ENCODE measurements around the gene CTNNA1.

The CTNNA1 gene

DNA sequence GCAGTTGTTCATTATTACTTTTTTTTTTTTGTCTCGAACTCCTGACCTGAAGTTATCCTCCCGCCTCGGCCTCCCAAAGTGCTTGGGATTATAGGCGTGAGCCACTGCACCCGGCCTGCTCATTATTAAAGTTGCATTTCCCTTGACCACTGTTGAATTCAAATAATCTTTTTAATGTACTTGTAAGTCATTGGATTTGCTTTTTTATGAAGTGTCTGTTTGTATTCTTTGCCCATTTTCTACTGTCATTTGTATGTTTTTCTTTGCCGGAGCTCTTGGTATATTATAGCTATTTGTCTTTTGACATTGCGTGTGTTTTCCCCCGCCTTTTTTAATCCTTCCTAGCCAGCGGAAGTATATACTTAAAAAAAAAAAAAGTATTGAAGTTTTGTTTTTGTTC, 99.9 kb downstream of the CTNNA1 start:
- DNase-seq (ENCODE audit: low spot score), result no peak

DNA sequence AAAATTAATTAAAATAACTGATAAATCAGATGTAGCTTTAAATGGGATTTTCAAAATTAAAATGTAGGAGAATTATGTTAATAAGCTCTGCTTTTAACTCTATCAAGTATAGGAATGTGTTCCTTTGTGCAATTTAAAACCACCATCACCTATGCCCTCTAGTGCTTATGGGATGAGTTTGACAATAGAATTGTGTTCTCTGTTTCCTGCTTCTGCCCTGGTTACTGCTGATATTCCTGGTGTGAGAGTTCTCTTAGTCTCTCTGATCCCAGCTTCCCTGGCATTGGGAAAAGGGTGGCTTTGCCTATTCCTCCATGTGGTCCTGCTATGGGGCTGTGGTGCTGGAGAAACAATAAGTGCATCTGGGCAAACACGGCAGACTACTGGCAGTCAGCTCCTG, 113.8 kb downstream of the CTNNA1 start:
- no peak for DNase-seq (ENCODE audit: low spot score)

DNA sequence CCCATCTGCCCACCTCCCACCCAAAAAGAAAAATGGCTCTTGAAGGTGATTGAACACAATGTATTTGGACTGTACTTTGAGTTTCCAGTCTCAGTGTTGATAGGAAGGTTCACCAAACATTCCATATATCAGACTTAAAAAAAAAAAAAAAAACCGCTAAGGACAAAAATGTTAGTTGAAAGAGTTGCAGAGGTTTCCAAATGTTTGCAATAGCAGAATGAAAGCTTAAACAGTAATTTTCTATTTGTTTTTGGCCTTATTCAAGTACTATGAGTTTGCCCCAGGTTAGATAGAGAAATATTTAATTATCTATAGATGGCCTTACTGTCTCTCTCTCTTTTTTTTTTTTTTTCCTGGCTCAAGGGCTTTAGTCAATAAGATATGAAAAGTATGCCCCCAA, 115.8 kb downstream of the CTNNA1 start:
- DNase-seq (ENCODE audit: low spot score), result no peak

DNA sequence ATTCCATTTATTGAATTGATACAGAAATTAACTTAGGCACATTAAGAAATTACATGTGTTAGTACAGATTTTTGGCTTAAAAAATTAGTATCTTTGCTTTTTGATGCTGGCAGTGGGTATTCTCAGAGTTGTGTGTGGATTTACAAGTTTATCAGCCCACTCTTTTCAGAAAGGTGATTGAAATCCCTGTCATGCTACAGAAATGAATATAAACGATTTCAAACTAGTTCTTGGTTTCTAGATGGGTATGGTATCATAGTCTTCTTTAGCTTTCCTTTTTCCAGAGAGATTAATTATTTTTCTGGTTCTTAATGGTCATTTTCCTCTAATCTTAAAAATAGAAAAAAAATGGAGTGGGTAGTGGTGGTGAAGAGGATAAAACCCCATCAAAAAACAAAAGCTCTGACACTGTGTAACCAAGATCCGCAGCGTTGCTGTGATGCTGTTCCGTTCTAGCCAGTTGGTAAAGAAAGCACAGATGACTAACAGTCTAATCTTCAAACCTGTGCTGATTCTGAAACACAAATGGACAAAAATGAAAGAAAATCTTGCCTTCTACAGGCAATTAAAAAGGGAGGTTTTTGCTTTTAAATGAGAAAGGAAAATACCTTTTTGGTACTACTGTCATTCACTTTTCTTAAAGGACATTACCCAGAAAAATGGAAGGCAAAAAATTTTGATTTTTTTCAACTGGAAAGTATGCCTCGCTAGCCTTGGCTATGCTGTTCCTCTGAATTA, 116.7 kb downstream of the CTNNA1 start:
- DNase-seq (ENCODE audit: low spot score), result no peak

DNA sequence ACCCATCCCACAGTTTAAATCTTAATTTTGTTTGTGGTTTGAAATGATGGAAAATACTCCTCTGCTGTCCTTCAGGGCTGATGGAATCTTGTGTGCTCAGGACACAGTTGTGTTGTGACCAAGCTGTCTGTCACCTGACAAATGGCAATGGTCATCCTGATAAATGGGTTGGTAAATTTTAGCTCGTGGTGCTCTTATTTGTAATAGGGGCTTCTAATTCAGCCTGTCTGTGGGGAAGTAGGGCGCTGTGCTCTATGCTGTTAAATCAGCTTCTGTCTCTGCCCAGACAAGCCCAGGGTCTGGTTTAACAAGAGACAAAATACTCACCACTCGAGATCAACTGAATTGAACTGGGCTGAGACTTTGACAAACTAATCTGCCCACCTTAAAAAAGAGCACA, 117.4 kb downstream of the CTNNA1 start:
- DNase-seq (ENCODE audit: low spot score), result no peak

DNA sequence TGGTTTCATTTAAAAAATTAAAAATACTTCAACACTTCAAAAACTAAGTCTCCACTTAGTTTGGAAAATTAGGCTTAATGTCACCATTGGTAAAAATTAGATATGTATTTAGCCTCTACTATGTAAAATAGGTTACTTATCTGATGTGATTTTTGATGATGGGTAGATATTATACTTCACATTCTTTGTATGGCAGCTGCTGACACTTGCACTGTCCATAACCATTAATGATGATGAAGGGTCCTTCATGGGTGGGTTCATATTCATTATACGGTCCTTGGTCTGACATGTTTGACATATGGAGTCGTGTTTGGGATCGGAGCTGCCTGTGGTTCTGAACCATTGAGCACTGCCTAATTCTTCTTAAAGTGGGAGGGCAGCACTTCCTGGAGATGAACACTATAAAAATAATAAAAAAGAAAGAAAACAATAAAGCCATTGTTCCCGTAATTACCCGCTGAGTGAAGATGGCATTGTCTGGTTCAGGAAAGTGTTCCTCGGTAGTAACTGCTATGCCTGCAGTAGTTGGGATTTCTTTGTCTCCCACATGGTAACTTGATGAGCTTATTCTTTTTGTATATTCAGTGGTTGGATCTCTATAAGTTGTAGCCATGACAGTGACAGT, 119.7 kb downstream of the CTNNA1 start:
- DNase-seq (ENCODE audit: low spot score), result no peak

DNA sequence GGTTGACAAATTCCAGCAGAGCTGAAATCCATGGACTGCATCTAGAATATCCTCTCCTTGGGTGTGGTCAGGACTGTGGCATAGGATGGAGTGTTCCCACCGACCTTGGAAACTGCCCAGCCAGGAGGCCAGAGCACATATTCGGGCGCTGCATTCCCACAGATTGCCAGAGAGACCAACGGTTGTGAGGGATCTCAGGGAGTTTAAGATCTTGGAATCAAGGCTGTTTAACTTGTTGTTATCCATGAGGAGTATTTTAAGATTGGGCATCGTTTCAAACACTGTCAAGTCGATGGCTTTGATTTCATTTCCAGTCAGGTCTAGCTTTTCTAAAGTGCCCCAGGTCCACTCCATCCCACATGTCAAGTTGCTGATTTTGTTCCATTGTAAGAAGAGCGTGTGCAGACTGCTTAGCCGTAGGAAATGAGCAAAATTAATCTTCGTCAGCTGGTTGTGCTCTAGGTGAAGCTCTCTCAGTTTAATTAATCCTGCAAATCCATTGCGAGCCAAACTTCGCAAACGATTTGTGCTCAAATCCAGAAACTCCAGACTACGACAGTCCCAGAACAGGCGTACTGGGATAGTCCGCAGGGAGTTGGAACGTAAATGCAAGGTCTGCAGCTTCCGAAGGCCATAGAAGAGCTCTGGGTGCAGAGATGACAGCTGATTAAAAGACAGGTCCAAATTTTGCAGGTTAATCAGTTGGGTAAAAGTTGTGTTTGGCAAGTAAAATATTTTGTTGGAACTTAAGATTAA, 120.4 kb downstream of the CTNNA1 start:
- DNase-seq (ENCODE audit: low spot score), result no peak

DNA sequence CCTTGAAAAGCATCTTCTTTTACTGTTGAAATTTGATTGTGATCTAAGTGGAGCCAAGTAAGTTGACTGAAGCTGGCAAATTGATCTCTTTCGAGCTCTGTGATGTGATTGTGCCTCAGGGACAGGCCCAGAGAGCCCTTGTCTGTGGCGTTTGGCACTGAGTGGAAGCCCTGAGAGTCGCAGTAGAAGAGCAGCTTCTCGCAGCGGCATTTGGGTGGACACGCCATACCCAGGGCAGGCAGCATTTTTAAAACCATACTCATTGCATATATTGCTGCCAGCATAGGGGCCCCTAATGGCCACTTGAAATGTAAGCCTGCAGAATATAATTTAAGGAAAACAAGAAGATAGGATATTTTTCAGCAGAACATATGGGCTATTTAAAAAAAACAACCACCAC, 121.0 kb downstream of the CTNNA1 start:
- DNase-seq (ENCODE audit: low spot score), result no peak

DNA sequence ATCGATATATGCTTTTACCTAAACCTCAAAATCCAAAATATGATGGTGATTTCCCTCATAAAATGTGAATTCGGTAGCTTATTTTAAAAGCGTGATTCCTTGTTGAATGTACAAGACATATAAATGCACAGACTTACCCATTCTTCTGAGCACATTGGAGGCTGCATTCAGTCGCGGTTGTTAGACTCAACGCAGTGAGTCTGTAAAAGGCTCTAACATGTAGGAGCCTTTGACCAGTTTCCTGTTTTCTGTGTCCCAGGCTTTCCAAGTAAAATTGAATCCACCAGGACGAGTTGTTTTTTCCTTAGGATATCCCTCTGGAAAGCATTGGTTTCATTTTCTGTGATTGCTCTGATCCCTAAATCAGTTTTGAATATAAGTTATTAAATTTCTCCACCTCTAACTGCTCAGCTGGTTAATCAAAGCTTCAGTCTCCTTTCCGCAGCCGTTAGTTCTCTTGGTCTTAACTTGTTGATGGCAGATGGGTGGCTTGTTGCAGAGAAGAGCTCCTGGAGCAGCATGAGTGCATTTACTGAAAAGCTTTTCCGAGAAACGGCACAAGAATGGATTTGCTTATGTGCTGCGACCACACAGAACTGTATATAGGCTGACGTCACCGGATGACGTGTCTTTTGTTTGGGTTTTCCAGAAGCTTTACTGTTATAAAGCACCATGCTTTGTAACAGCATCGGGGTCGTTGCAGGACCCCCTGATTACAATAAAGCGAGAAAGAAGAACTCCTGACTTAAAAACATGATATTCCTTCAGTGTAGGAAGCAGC, 121.7 kb downstream of the CTNNA1 start, which contains the start of gene LRRTM2:
TSS of gene LRRTM2 (minus strand) at position 565 of the 781 bp plus-strand sequence. CDS start at position 141, 424 bp downstream.
- no peak for DNase-seq (ENCODE audit: low spot score)

DNA sequence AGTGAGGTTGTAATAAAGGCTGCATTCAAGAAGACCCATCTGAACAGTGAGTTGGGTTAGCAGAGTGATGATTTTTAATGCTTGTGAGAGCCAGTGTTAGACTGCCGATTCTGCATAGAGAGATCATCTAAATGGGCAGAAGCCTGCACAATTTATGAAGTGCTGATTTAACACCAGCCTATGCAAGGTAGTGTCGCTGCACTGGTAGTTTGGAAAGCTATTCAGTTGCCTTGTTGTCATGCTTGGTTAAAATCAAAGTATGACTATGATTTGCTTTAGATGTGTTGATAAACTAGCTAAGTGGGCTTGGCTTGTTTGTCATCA, 122.3 kb downstream of the CTNNA1 start:
- no peak for DNase-seq (ENCODE audit: low spot score)

DNA sequence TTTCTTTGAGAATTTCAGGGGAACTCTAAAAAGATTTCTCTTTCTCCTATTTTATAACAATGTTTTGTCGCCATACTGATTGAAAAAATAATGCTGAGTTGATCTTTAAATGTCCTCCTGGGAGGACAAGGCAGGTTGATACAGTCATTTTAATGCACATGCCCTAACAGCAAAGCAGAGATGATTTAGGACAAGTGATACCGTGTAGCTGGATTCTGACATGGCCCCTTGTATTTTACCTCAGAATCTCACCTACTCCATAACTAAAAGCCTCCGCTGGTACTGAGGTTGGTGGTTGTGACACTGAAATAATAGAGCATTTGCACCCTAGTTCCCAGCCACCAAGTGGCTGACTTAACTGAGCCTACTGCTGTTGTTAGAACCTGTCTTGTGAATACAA, 122.7 kb downstream of the CTNNA1 start:
- DNase-seq (ENCODE audit: low spot score), result no peak

DNA sequence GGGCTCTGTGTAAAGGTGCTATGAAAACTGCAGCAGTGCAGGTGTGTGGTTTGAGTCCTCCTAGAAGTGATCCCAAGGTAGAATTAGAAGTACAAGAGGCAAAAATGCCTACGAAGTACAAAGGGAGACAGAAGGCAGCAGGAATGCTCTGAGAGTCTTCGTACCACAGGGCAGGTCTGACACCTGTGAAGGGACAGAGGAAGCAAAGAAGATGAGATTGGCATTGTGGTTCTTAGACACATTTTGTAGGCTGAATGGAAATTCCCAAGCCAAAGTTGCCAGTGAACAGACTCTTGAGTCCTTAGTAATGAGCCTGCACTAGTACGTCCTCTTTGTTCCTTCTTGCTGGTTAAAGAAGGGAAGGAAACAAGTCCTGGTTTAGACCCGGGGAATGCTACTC, 123.6 kb downstream of the CTNNA1 start:
- no peak for DNase-seq (ENCODE audit: low spot score)

DNA sequence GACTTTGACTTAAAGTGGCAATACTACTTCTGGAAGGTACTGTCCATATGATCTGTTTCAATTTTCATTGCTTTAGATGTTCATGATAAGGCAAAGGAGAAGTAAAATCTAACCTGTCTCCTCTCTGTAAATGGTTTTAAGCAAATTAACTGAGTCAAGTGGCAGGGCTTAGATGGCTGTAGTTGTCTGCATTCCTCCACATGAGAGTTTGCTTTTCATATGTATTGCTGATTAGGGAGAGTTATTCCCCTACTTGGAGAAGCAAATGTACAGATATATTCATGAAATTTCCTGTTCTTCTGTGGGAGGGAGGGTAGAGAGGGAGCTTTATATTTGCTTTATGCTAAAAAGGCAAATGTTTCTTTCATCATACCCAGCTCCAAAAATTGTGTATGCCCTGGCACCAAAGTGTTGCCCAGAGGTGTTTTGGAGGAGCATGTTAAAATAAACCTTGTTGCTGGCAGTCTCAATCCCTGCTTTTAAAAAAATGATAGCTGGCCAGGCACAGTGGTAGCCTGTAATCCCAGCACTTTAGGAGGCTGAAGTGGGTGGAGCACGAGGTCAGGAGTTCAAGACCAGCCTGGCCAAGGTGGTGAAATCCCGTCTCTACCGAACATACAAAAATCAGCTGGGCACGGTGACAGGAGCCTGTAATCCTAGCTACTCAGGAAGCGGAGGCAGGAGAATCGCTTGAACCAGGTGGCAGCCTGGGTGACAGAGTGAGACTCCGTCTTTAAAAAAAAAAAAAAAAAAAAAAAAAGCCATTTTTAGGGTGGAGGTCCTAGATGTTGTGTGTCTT, 125.4 kb downstream of the CTNNA1 start:
- no peak for DNase-seq (ENCODE audit: low spot score)

DNA sequence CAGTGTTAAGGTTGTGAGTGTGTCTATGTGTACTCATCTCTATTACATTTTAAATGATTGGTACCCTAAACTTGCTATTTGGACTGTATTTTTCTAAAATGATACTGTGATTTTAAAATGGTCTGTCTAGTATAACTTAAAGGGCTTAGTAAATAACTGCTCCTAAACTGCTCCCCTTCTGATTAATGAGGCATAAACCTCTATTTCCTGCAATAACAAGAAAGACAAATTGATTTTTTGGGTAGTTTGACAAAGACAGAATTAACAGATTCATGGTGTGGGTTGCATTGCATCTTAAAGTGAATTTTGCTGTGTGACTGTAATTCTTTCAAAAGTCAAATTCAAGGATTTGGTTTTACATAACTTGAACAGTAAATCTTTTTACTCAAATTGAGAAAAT, 130.0 kb downstream of the CTNNA1 start:
- no peak for DNase-seq (ENCODE audit: low spot score)

DNA sequence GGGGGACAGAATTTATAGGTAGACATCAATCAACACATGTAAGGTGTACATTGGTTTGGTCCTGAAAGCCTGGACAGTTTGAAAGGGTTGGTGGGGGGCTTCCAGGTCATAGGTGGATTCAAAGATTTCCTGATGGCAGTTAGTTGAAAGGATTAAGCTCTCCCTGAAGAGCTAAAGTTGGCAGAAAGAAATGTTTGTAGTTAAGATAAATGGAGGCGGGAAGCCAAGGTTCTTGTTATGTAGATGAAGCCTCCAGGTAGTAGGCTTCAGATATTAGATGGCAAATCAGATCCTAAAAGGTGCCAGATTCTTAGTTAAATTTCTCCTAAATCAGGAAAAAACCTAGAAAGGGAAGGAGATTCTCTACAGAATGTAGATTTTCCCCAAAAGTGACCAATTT, 130.9 kb downstream of the CTNNA1 start:
- no peak for DNase-seq (ENCODE audit: low spot score)

DNA sequence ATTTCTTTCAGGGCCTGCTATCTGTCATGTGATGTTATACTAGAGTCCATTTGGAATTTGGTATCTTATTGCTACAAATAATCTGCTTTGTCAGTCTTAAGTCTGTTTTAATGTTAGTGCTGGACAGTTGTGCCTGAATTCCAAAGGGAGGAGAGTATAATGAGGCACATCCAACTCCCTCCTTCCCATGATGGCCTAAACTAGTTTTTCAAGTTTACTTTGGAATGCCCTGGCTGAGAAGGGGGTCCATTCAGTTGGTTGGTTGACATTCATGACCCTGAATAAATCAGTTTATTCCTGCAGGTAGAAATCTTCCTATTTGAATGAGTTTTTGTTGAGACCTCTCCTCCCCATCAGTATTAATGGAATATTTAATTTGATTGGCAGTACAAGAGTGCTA, 131.3 kb downstream of the CTNNA1 start:
- DNase-seq (ENCODE audit: low spot score), result no peak

DNA sequence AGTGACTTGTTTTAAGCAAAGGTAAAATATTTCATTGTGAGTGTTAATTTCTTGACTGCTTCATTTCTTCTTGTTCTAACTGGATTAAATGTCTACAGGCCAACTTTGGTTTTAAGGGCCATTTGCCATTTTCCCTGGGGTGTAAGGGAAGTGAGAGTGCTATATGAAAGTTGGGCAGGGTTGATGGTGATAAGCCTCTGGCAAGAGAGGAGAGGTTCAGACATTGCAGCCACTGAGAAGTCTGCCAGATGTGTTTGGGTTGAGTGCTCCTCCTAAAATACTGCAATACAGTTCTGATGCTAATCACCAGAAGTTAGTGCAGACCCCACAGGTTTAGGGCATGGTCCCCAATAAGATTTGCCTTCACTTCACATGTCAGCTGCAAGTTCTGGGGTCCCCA, 136.8 kb downstream of the CTNNA1 start:
- no peak for DNase-seq (ENCODE audit: low spot score)

DNA sequence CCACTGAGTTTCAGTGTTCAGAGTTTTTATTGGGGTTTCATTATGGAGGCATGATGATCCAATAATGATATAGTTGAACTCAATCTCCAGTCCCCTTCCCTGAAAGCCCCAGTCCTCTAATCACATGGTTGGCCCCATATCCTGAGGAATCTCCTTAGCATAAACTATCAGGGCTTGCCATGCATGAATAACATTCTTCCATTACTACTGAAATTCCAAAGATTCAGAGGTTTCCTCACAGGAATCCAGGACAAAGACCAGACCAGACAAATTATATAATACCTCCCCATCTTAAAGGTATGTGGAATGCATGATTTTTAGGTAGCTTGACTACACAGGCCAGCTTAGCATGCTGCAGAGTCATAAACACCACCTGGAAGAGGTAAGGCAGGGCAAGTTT, 137.4 kb downstream of the CTNNA1 start:
- DNase-seq (ENCODE audit: low spot score), result no peak

DNA sequence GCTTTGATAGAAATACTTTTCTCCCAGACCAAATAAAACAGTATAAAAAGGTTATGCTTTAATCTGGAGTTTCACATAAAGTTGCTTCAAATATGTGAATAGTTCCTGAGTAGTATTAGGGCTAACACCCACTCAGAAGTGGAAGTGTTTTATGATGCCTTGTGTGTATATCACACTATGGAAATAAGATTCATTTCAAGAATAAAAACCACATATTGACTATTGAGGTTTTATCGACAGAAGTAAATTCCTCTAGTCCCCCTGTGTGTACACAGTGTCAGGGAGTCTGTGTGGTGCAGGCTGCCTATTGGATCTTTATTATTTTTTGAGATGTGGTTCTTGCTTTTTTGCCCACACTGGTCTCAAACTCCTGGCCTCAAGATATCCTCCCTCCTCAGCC, 142.7 kb downstream of the CTNNA1 start:
- DNase-seq (ENCODE audit: low spot score), result no peak

DNA sequence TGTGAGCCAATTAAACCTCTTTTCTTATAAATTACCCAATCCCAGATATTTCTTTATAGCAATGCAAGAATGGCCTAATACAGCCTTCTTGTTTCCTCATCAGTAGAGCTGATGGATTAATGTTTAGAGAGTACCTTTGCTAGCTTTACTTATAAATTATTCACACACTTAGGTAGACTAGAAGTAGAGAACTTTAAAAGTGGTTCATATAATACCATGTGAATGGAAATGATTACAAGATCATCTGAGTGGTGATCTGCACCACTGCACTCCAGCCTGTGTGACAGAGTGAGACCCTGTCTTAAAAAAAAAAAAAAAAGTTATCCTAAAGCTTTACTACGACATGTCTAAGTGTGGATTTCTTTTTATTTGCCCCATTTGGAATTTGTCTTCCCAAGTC, 145.1 kb downstream of the CTNNA1 start:
- DNase-seq (ENCODE audit: low spot score), result no peak

DNA sequence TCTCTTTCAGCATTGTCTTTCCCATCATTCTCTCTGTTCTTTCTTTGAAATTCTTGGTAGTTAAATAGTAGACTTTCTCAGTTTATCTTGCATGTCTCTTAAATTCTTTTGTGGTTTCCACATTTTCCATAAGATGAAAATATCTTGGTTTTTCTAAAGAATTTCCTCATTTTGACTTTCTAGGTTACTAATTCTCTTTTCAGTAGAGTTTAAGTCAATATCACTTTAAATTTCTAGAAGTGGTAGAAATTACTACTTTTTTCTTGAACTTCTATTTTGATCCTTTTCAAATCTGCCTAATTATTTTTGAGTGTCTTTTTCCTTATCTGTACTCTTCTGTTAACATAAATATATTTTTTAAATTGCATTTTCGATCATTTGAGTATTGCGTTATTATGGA, 145.5 kb downstream of the CTNNA1 start:
- no peak for DNase-seq (ENCODE audit: low spot score)

All from hematopoietic multipotent progenitor cell treated with erythropoietin and hydrocortisone succinate and interleukin-3 and kit ligand, for 15 days (in vitro differentiated cells).